ENCODE results near the gene AP3S1.
A peak's percentile ranks its signal among the peaks of the same experiment; 100 is the strongest.
"Not testable (repeated sequence)": the region's sequence is repeated elsewhere in the genome, so short reads cannot be mapped to it uniquely, and the experiment has no call there.

AP3S1 gene

DNA sequence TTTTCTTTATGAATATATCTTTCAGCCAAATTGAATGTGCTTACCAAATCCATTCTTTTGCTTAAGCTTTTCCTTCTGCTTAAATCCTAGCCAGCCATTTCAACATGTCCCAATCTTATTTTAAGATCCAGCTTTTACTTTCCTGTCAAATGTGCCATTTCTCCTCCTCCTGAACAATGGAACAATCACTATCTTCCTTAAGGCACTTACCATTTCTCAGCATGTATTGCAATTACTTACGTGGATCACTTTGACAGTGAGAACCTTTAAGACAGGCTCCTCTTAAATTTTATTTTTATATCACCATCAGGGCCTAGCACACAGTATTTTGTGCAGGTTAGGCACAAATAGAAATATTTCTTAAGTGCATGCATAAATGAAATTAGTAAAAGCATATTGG lies 20.9 kb upstream of the AP3S1 start:
- POLR2A ChIA-PET = no interaction called here
- CTCF ChIA-PET = no interaction called here
- no peak for DNase-seq
- Histone ChIP-seq H3K36me3 (ENCODE audit: control insufficient read depth in 4 of 4, insufficient read depth in 4 of 4, low read length in 3 of 4) (no peaks in the 10 kb centered on the region), H3K9me3 (ENCODE audit: control extremely low read depth in 1 of 5, control insufficient read depth in 4 of 5, insufficient read depth in 2 of 5, low read depth in 1 of 5, low read length in 4 of 5) (no peaks in the 10 kb centered on the region), H3K27ac (ENCODE audit: insufficient read depth in 1 of 2, low read depth in 1 of 2, low read length in 2 of 2, poor library complexity in 1 of 2, severe bottlenecking in 2 of 2) (no peak overlapping the region), H3K4me1 (ENCODE audit: control extremely low read depth in 1 of 4, control insufficient read depth in 4 of 4, insufficient read depth in 4 of 4, low read length in 3 of 4) (peaks cover 0 to 11% (median 11%) of the 10 kb centered on the region in 4 experiments), H3K27me3 (replicated peaks in 2 of 5; ENCODE audit: control insufficient read depth in 4 of 5, insufficient read depth in 5 of 5, low read length in 4 of 5) (peaks cover 2 to 38% (median 13%) of the 10 kb centered on the region in 5 experiments), H3K4me3 (ENCODE audit: control insufficient read depth in 1 of 7, extremely low read depth in 1 of 7, insufficient read depth in 4 of 7, low read depth in 2 of 7, low read length in 6 of 7) (no peak overlapping the region)
- WGBS (ENCODE audit: insufficient coverage) = no CpG with 5 or more reads among the region's 1 CpG

DNA sequence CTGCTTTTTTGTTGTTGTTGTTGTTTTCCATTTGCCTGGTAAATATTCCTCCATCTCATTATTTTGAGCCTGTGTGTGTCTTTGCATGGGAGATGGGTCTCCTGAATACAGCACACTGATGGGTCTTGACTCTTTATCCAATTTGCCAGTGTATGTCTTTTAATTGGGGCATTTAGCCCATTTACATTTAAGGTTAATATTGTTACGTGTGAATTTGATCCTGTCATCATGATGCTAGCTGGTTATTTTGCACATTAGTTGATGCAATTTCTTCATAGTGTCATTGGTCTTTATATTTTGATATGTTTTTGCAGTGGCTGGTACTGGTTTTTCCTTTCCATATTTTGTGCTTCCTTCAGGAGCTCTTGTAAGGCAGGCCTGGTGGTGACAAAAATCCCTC lies 16.8 kb upstream of the AP3S1 start:
- H3K27ac ChIP-seq (ENCODE audit: insufficient read depth in 1 of 2, low read depth in 1 of 2, low read length in 2 of 2, poor library complexity in 1 of 2, severe bottlenecking in 2 of 2); DNase-seq; H3K9me3 ChIP-seq (ENCODE audit: control extremely low read depth in 1 of 5, control insufficient read depth in 4 of 5, insufficient read depth in 2 of 5, low read depth in 1 of 5, low read length in 4 of 5); POLR2A ChIA-PET; H3K4me3 ChIP-seq (ENCODE audit: control insufficient read depth in 1 of 7, extremely low read depth in 1 of 7, insufficient read depth in 4 of 7, low read depth in 2 of 7, low read length in 6 of 7); H3K27me3 ChIP-seq (replicated peaks in 2 of 5; ENCODE audit: control insufficient read depth in 4 of 5, insufficient read depth in 5 of 5, low read length in 4 of 5); H3K4me1 ChIP-seq (ENCODE audit: control extremely low read depth in 1 of 4, control insufficient read depth in 4 of 4, insufficient read depth in 4 of 4, low read length in 3 of 4): not testable (repeated sequence)
- peaks cover 2 to 11% (median 5%) of the 10 kb centered on the region in 4 experiments for H3K36me3 ChIP-seq (ENCODE audit: control insufficient read depth in 4 of 4, insufficient read depth in 4 of 4, low read length in 3 of 4)
- CTCF ChIA-PET = interaction anchor here (1.8 kb wide), 1 partner anchor 10 kb away, joined by 5 read pairs; no protein-coding TSS in a partner anchor
- WGBS (ENCODE audit: insufficient coverage) = no CpG with 5 or more reads among the region's 1 CpG

DNA sequence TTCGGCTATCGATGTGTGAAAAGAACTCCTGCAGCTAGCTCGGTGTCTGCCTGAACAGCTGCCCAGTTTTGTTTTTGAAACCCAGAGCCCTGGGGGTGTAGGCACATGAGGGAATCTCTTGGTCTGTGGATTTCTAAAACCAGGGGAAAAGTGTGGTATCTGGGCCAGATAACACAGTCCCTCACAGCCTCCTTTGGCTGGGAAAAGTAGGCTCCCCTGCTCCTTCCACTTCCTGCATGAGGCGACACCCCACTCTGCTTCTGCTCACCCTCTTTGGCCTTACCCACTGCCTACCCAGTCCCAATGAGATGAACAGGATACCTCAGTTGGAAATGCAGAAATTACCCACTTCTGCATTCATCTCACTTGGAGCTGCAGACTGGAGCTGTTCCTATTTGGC lies 15.8 kb upstream of the AP3S1 start:
- 100% methylated on average over 4 of the region's 4 CpGs for whole genome bisulfite sequencing (ENCODE audit: insufficient coverage)
- H3K27ac ChIP-seq (ENCODE audit: insufficient read depth in 1 of 2, low read depth in 1 of 2, low read length in 2 of 2, poor library complexity in 1 of 2, severe bottlenecking in 2 of 2) = no peak overlapping the region
- H3K4me3 ChIP-seq (ENCODE audit: control insufficient read depth in 1 of 7, extremely low read depth in 1 of 7, insufficient read depth in 4 of 7, low read depth in 2 of 7, low read length in 6 of 7) = no peak overlapping the region
- CTCF ChIA-PET = interaction anchor here (0.6 kb wide), 1 partner anchor 30 kb away, joined by 3 read pairs; no protein-coding TSS in a partner anchor
- H3K4me1 ChIP-seq (ENCODE audit: control extremely low read depth in 1 of 4, control insufficient read depth in 4 of 4, insufficient read depth in 4 of 4, low read length in 3 of 4) = no peaks in the 10 kb centered on the region
- peaks cover 2 to 16% (median 9%) of the 10 kb centered on the region in 4 experiments for H3K36me3 ChIP-seq (ENCODE audit: control insufficient read depth in 4 of 4, insufficient read depth in 4 of 4, low read length in 3 of 4)
- POLR2A ChIA-PET = no interaction called here
- no peaks in the 10 kb centered on the region for H3K27me3 ChIP-seq (replicated peaks in 2 of 5; ENCODE audit: control insufficient read depth in 4 of 5, insufficient read depth in 5 of 5, low read length in 4 of 5)
- peaks cover 0 to 4% (median 0%) of the 10 kb centered on the region in 5 experiments for H3K9me3 ChIP-seq (ENCODE audit: control extremely low read depth in 1 of 5, control insufficient read depth in 4 of 5, insufficient read depth in 2 of 5, low read depth in 1 of 5, low read length in 4 of 5)
- no peak for DNase-seq

DNA sequence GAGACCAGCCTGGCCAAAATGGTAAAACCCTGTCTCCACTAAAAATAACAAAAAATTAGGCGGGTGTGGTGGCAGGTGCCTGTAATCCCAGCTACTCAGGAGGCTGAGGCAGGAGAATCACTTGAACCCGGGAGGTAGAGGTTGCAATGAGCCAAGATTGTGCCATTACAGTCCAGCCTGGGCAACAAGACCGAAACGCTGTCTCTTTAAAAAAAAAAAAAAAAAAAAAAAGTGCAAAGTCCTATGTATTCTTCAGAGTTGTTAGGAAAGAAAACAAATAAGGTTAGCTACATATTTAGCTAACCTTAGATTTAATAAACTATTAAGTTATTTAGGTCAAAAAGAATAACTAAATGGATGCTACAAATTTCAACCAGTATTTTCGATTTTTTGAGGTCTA lies 11.8 kb upstream of the AP3S1 start:
- no peak for DNase-seq
- Histone ChIP-seq H3K9me3 (ENCODE audit: control extremely low read depth in 1 of 5, control insufficient read depth in 4 of 5, insufficient read depth in 2 of 5, low read depth in 1 of 5, low read length in 4 of 5) (peaks cover 0 to 4% (median 0%) of the 10 kb centered on the region in 5 experiments), H3K27ac (ENCODE audit: insufficient read depth in 1 of 2, low read depth in 1 of 2, low read length in 2 of 2, poor library complexity in 1 of 2, severe bottlenecking in 2 of 2) (no peak overlapping the region), H3K4me3 (ENCODE audit: control insufficient read depth in 1 of 7, extremely low read depth in 1 of 7, insufficient read depth in 4 of 7, low read depth in 2 of 7, low read length in 6 of 7) (no peak overlapping the region), H3K27me3 (replicated peaks in 2 of 5; ENCODE audit: control insufficient read depth in 4 of 5, insufficient read depth in 5 of 5, low read length in 4 of 5) (no peaks in the 10 kb centered on the region), H3K4me1 (ENCODE audit: control extremely low read depth in 1 of 4, control insufficient read depth in 4 of 4, insufficient read depth in 4 of 4, low read length in 3 of 4) (no peaks in the 10 kb centered on the region), H3K36me3 (ENCODE audit: control insufficient read depth in 4 of 4, insufficient read depth in 4 of 4, low read length in 3 of 4) (peaks cover 9 to 37% (median 20%) of the 10 kb centered on the region in 4 experiments)
- 100% methylated on average over 2 of the region's 5 CpGs for WGBS (ENCODE audit: insufficient coverage)
- POLR2A ChIA-PET = no interaction called here
- CTCF ChIA-PET = no interaction called here

DNA sequence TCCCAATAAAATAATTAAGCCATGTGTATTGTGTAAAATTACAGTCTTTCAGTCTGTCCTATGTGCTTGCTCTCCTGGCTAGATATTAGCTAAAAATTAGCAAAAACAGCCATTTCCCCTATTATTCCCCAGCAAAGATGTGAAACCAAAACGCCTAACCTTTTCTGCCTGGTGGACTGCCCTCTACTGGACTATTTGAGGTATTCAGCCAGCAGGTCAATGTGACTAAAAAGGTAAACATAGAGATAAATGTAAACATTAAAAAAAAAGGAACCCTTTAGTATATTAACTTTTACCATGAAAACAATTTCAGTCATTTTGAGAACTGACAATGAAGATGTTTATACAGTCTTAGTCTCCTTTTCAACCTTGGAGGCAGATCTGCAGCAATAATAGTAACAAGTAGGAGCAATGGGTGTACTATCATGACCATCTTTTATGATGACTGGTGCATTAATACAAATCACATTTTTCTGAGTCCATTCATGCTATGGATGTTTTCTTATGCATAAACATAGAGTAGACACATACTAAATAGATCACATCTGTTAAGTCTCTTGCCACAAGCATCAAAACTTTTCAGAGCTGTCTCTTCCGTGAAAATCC lies 10.5 kb upstream of the AP3S1 start:
- ChIA-PET POLR2A (no interaction called here), CTCF (interaction anchor here (0.6 to 1.8 kb wide), 5 partner anchors 8 to 196 kb away, joined by 3 to 9 read pairs (median 4); partner anchors contain the start of gene ATG12)
- no peak overlapping the region for H3K27ac ChIP-seq (ENCODE audit: insufficient read depth in 1 of 2, low read depth in 1 of 2, low read length in 2 of 2, poor library complexity in 1 of 2, severe bottlenecking in 2 of 2)
- H3K9me3 ChIP-seq (ENCODE audit: control extremely low read depth in 1 of 5, control insufficient read depth in 4 of 5, insufficient read depth in 2 of 5, low read depth in 1 of 5, low read length in 4 of 5) = no peaks in the 10 kb centered on the region
- DNase-seq = peak; percentile 47 to 71 (median 70)
- H3K27me3 ChIP-seq (replicated peaks in 2 of 5; ENCODE audit: control insufficient read depth in 4 of 5, insufficient read depth in 5 of 5, low read length in 4 of 5) = no peaks in the 10 kb centered on the region
- no peaks in the 10 kb centered on the region for H3K4me1 ChIP-seq (ENCODE audit: control extremely low read depth in 1 of 4, control insufficient read depth in 4 of 4, insufficient read depth in 4 of 4, low read length in 3 of 4)
- H3K36me3 ChIP-seq (ENCODE audit: control insufficient read depth in 4 of 4, insufficient read depth in 4 of 4, low read length in 3 of 4) = peaks cover 16 to 51% (median 27%) of the 10 kb centered on the region in 4 experiments
- no peak overlapping the region for H3K4me3 ChIP-seq (ENCODE audit: control insufficient read depth in 1 of 7, extremely low read depth in 1 of 7, insufficient read depth in 4 of 7, low read depth in 2 of 7, low read length in 6 of 7)
- no CpG with 5 or more reads among the region's 2 CpGs for WGBS (ENCODE audit: insufficient coverage)

DNA sequence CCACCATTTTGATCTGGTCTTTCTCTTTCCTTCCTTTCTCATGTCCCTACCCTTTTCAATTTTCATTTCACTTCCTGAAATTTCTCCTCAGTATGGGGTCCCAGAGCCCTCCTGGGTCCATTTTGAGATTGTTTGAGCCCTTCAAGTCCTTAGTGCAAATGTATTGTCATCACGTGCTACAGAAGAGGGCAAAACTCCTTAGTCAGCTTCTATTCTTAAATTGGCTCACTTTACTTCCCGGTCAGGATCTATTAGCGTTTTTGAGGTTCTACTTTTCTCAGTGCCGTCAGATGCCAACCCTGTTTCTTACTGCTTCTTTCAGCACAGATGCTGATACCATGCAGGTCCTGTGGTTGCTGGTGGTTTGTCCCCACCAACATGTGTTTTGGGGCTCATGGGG lies 6.3 kb upstream of the AP3S1 start:
- ChIA-PET POLR2A (no interaction called here), CTCF (interaction anchor here (1.4 kb wide), 1 partner anchor 202 kb away, joined by 5 read pairs; no protein-coding TSS in a partner anchor)
- H3K4me1 ChIP-seq (ENCODE audit: control extremely low read depth in 1 of 4, control insufficient read depth in 4 of 4, insufficient read depth in 4 of 4, low read length in 3 of 4) = peaks cover under 1 to 20% (median 17%) of the 10 kb centered on the region in 4 experiments
- H3K9me3 ChIP-seq (ENCODE audit: control extremely low read depth in 1 of 5, control insufficient read depth in 4 of 5, insufficient read depth in 2 of 5, low read depth in 1 of 5, low read length in 4 of 5) = no peaks in the 10 kb centered on the region
- no peak overlapping the region for H3K4me3 ChIP-seq (ENCODE audit: control insufficient read depth in 1 of 7, extremely low read depth in 1 of 7, insufficient read depth in 4 of 7, low read depth in 2 of 7, low read length in 6 of 7)
- peaks cover 23 to 51% (median 32%) of the 10 kb centered on the region in 4 experiments for H3K36me3 ChIP-seq (ENCODE audit: control insufficient read depth in 4 of 4, insufficient read depth in 4 of 4, low read length in 3 of 4)
- no peak overlapping the region for H3K27ac ChIP-seq (ENCODE audit: insufficient read depth in 1 of 2, low read depth in 1 of 2, low read length in 2 of 2, poor library complexity in 1 of 2, severe bottlenecking in 2 of 2)
- no peak for DNase-seq
- no peaks in the 10 kb centered on the region for H3K27me3 ChIP-seq (replicated peaks in 2 of 5; ENCODE audit: control insufficient read depth in 4 of 5, insufficient read depth in 5 of 5, low read length in 4 of 5)
- 98% methylated on average over 4 of the region's 4 CpGs for WGBS (ENCODE audit: insufficient coverage)

DNA sequence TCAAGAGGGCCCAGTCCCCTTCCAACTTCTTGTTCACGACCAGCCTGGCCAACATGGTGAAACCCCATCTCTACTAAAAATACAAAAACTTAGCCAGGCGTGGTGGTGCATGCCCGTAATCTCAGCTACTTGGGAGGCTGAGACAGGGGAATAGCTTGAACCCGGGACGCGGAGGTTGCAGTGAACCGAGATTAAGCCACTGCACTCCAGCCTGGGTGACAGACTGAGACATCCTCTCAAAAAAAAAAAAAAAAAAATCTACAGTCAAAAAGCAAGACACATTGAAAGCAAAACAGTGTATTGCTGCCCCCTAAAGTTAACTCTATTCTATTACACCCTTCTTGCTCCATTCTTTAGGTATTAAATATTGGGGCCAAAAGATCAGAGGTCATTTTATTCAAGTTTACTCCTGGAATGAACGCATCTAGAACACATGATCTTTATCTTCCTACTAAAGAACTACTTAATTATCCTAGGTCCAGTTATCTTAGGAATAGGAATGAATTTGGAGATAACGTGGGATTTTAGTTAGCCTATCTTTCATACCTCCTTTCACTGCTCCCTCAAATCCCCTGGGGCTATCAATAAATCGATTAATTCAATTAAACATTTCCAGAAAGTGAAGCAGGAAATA lies 2.7 kb upstream of the AP3S1 start:
- peak; percentile 65 to 82 (median 75) for DNase-seq
- ChIA-PET CTCF (interaction anchor here (0.6 to 2.8 kb wide), 5 partner anchors 8 to 210 kb away, joined by 3 to 10 read pairs (median 4); no protein-coding TSS in a partner anchor), POLR2A (no interaction called here)
- WGBS (ENCODE audit: insufficient coverage) = 29% methylated on average over 3 of the region's 10 CpGs
- Histone ChIP-seq H3K4me3 (ENCODE audit: control insufficient read depth in 1 of 7, extremely low read depth in 1 of 7, insufficient read depth in 4 of 7, low read depth in 2 of 7, low read length in 6 of 7) (peak overlapping the region in 1 of 7 experiments; percentile 32), H3K27me3 (replicated peaks in 2 of 5; ENCODE audit: control insufficient read depth in 4 of 5, insufficient read depth in 5 of 5, low read length in 4 of 5) (no peaks in the 10 kb centered on the region), H3K36me3 (ENCODE audit: control insufficient read depth in 4 of 4, insufficient read depth in 4 of 4, low read length in 3 of 4) (peaks cover 18 to 36% (median 27%) of the 10 kb centered on the region in 4 experiments), H3K9me3 (ENCODE audit: control extremely low read depth in 1 of 5, control insufficient read depth in 4 of 5, insufficient read depth in 2 of 5, low read depth in 1 of 5, low read length in 4 of 5) (no peaks in the 10 kb centered on the region), H3K4me1 (ENCODE audit: control extremely low read depth in 1 of 4, control insufficient read depth in 4 of 4, insufficient read depth in 4 of 4, low read length in 3 of 4) (peaks cover 15 to 39% (median 33%) of the 10 kb centered on the region in 4 experiments), H3K27ac (ENCODE audit: insufficient read depth in 1 of 2, low read depth in 1 of 2, low read length in 2 of 2, poor library complexity in 1 of 2, severe bottlenecking in 2 of 2) (peak overlapping the region in 1 of 2 experiments; percentile 43)

All from common myeloid progenitor, CD34-positive (primary cell).